Medulla oblongata (tissue), 1 donor: ENCODE measurements around the gene NID2.
A peak's percentile ranks its signal among the peaks of the same experiment; 100 is the strongest.

Experiments
- DNase-seq: peaks from one replicate; pipeline ENCODE4 v3.0.0-alpha.2; 2015; ENCODE audit errors: extremely low spot score

Gene NID2

GRCh38 chr14:52003324-52003723 lies 65.5 kb downstream of the NID2 start:
- DNase-seq = no peak

GRCh38 chr14:52002542-52002941 lies 66.3 kb downstream of the NID2 start:
- no peak for DNase-seq

- no peak for DNase-seq
Measured at GRCh38 chr14:52000696-52001095, 68.2 kb downstream of the NID2 start.

GRCh38 chr14:52000019-52000582 lies 68.8 kb downstream of the NID2 start:
- DNase-seq = no peak

- DNase-seq = no peak
Measured at GRCh38 chr14:51999084-51999483, 69.8 kb downstream of the NID2 start.

- DNase-seq = no peak
Measured at GRCh38 chr14:51998348-51998747, 70.5 kb downstream of the NID2 start.

GRCh38 chr14:51996148-51996746 lies 72.6 kb downstream of the NID2 start:
- peak; percentile 64 for DNase-seq

GRCh38 chr14:51993285-51993920 lies 75.5 kb downstream of the NID2 start:
- no peak for DNase-seq

GRCh38 chr14:51990488-51990887 lies 78.4 kb downstream of the NID2 start:
- no peak for DNase-seq

GRCh38 chr14:51989293-51990234 lies 79.3 kb downstream of the NID2 start, which contains the start of gene RTRAF:
Gene RTRAF, plus strand, starts transcription at chr14:51989546. Its CDS starts 94 bp downstream, at chr14:51989640.
- DNase-seq = peak; percentile 94

- no peak for DNase-seq
Measured at GRCh38 chr14:51988221-51988620, 80.6 kb downstream of the NID2 start.

GRCh38 chr14:51981218-51981854 lies 87.5 kb downstream of the NID2 start:
- DNase-seq = no peak

- DNase-seq = peak; percentile 92
Measured at GRCh38 chr14:51979088-51979709, 89.7 kb downstream of the NID2 start.

GRCh38 chr14:51978681-51979085 lies 90.2 kb downstream of the NID2 start:
- DNase-seq = no peak

- no peak for DNase-seq
Measured at GRCh38 chr14:51977075-51977474, 91.8 kb downstream of the NID2 start.

- DNase-seq = no peak
Measured at GRCh38 chr14:51972566-51972965, 96.3 kb downstream of the NID2 start.

GRCh38 chr14:51969852-51970540 lies 98.9 kb downstream of the NID2 start:
- no peak for DNase-seq

- no peak for DNase-seq
Measured at GRCh38 chr14:51967521-51967920, 101.3 kb downstream of the NID2 start.

GRCh38 chr14:51963286-51963685 lies 105.6 kb downstream of the NID2 start:
- DNase-seq = peak; percentile 17

- no peak for DNase-seq
Measured at GRCh38 chr14:51962711-51963110, 106.1 kb downstream of the NID2 start.

- no peak for DNase-seq
Measured at GRCh38 chr14:51960866-51961265, 108.0 kb downstream of the NID2 start.
